GM18873 (cell line): ENCODE measurements around the gene UBE2E1.

Experiments
- ATAC-seq: cut with Tn5 transposase; IDR thresholded peaks from one replicate; pipeline ENCODE4 v1.9.1; 2021; ENCODE audit warnings: mild to moderate bottlenecking, moderate library complexity, moderate number of reproducible peaks; ENCODE audit not compliant: unreplicated experiment, low FRiP score

Gene UBE2E1

GRCh38 chr3:23805633-23806533 is at the start of gene UBE2E1:
TSS of gene UBE2E1 (plus strand) at chr3:23805955. CDS start at chr3:23807270, 1,315 bp downstream.
- ATAC-seq, result peak; percentile 58

- no peak for ATAC-seq
These were observed 49.4 kb upstream of the UBE2E1 start for GRCh38 chr3:23756206-23756840.

GRCh38 chr3:23758253-23758838 is 47.4 kb upstream of the UBE2E1 start:
- ATAC-seq, result no peak

GRCh38 chr3:23760325-23760724 is 45.4 kb upstream of the UBE2E1 start:
- peak; percentile 38 for ATAC-seq

GRCh38 chr3:23760871-23761373 is 44.8 kb upstream of the UBE2E1 start:
- ATAC-seq, result peak; percentile 42

- peak; percentile 36 for ATAC-seq
These were observed 44.3 kb upstream of the UBE2E1 start for GRCh38 chr3:23761440-23761896.

- peak; percentile 80 for ATAC-seq
These were observed 43.5 kb upstream of the UBE2E1 start for GRCh38 chr3:23762214-23762613.

GRCh38 chr3:23762759-23763477 is 42.8 kb upstream of the UBE2E1 start:
- no peak for ATAC-seq

GRCh38 chr3:23764407-23764806 is 41.3 kb upstream of the UBE2E1 start:
- no peak for ATAC-seq

- ATAC-seq, result no peak
These were observed 38.2 kb upstream of the UBE2E1 start for GRCh38 chr3:23767546-23767945.

GRCh38 chr3:23775254-23775909 is 30.4 kb upstream of the UBE2E1 start:
- ATAC-seq, result no peak

- no peak for ATAC-seq
These were observed 29.3 kb upstream of the UBE2E1 start for GRCh38 chr3:23776352-23776891.

GRCh38 chr3:23778446-23778845 is 27.3 kb upstream of the UBE2E1 start:
- no peak for ATAC-seq

- no peak for ATAC-seq
These were observed 25.9 kb upstream of the UBE2E1 start for GRCh38 chr3:23779841-23780240.

GRCh38 chr3:23781051-23781450 is 24.7 kb upstream of the UBE2E1 start:
- ATAC-seq, result no peak

GRCh38 chr3:23781871-23782270 is 23.9 kb upstream of the UBE2E1 start:
- ATAC-seq, result no peak

GRCh38 chr3:23785097-23785645 is 20.6 kb upstream of the UBE2E1 start:
- ATAC-seq, result no peak

- no peak for ATAC-seq
These were observed 19.9 kb upstream of the UBE2E1 start for GRCh38 chr3:23785882-23786281.

- ATAC-seq, result no peak
These were observed 14.1 kb upstream of the UBE2E1 start for GRCh38 chr3:23791678-23792077.
